ENCODE results near the gene NOL3. TPM values are rescaled to one million over a fixed set of nuclear protein-coding genes. Genes with fewer than 3 reads are reported as not detected.

Gene NOL3
- total RNA-seq, 1 experiment from 2014 or later = 5.6 TPM

DNA sequence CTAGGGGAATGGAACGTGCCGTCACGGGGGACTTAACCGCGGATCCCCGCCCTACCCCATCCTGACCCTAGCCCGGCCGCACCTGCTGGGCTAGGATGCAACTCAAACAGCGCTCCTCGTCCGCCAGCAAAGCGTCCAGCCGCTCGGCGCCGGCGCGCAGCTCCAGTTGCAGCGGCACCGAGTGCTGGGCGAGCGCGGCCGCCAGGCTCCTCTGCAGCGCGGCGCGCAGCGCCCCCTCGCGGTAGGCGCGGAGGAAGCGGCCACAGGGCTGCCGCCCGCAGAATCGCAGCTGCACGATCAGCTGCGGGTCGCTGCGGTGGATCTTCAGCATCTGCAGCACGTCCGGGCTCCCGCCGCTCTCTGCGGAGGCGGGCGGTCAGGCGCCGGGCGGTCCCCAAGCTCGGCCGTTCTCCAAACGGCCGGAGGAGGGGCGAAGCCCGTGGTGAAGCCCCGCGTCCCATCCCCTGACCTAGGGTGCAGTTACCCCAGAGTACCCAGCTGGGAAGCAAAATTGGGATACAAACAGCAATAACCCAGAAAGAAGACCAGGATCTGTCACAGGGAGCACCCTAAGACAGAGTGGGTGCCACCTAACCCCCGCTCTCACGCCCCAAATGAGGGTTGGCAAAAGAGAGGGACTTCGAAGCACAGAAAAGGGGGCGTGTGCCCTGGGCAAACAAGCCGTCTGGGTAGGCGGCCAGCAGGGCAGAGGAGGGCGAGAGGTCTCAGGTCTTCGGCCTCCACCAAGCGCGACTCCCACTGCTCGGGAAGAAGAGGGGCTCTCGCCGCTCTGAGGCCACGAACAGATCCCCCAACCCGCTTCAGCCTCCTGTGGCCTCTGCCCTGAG is 14.8 kb upstream of the NOL3 start:
- Histone ChIP-seq H3K18ac (ENCODE audit: insufficient read length, low read depth, low read length) (no peak overlapping the region), H4K8ac (replicated peaks; ENCODE audit: insufficient read length, low read depth, low read length) (no peak overlapping the region), H3K79me1 (ENCODE audit: insufficient read depth, low read depth, low read length, poor library complexity, severe bottlenecking) (no peaks in the 10 kb centered on the region), H3K27me3 (ENCODE audit: insufficient read depth, low read length) (peaks cover 77% of the 10 kb centered on the region), H3K27ac (ENCODE audit: insufficient read length, low read depth, low read length) (no peak overlapping the region), H4K91ac (ENCODE audit: insufficient read length, low read depth, low read length) (no peak overlapping the region), H3K4me2 (ENCODE audit: insufficient read depth, insufficient read length, low read length) (peak overlapping the region; percentile 51), H3K9ac (ENCODE audit: extremely low read depth, insufficient read length, low read length) (no peak overlapping the region), H3K4me1 (ENCODE audit: insufficient read depth, low read length) (no peaks in the 10 kb centered on the region), H3K9me3 (ENCODE audit: control insufficient read depth, low read depth, low read length) (no peaks in the 10 kb centered on the region), H3K4ac (ENCODE audit: low read depth, low read length) (no peak overlapping the region), H2BK20ac (ENCODE audit: low read depth, low read length, poor library complexity, severe bottlenecking) (no peak overlapping the region), H2BK15ac (ENCODE audit: low read depth, low read length) (no peak overlapping the region), H3K23ac (ENCODE audit: insufficient read length, low read depth, low read length) (no peak overlapping the region), H3K23me2 (ENCODE audit: insufficient read length, low read depth, low read length, poor library complexity, severe bottlenecking) (peaks cover 25% of the 10 kb centered on the region), H3K14ac (ENCODE audit: insufficient read depth, low read length) (no peak overlapping the region), H3K79me2 (ENCODE audit: insufficient read depth, low read length) (no peaks in the 10 kb centered on the region), H2AFZ (ENCODE audit: low read length) (no peak overlapping the region), H2BK12ac (ENCODE audit: insufficient read length, low read depth, low read length) (no peak overlapping the region), H2AK5ac (ENCODE audit: insufficient read length, low read length) (no peak overlapping the region), H2BK5ac (ENCODE audit: insufficient read length, low read length) (no peak overlapping the region), H4K20me1 (ENCODE audit: control insufficient read depth, insufficient read depth, insufficient read length) (no peaks in the 10 kb centered on the region), H3T11ph (ENCODE audit: low read length) (no peak overlapping the region), H4K5ac (ENCODE audit: insufficient read length, low read depth, low read length) (no peak overlapping the region), H2BK120ac (ENCODE audit: low read depth, low read length, poor library complexity, severe bottlenecking) (no peak overlapping the region), H3K56ac (ENCODE audit: insufficient read length, low read depth, low read length) (no peak overlapping the region)
- H3K4me3 Mint-ChIP-seq = peak overlapping the region; percentile 56 to 75
- peaks cover 0 to 7% of the 10 kb centered on the region in 2 experiments; a peak in 3 of 5 replicates for H3K9me3 Mint-ChIP-seq
- H3K36me3 Mint-ChIP-seq (ENCODE audit: insufficient read depth in 1 of 3, low read depth in 3 of 3) = no peaks in the 10 kb centered on the region; a peak in 1 of 7 replicates
- peaks cover 13 to 22% of the 10 kb centered on the region in 2 experiments for H3K4me1 Mint-ChIP-seq
- H3K27ac Mint-ChIP-seq = no peak overlapping the region
- TF ChIP-seq, protein P1, sequence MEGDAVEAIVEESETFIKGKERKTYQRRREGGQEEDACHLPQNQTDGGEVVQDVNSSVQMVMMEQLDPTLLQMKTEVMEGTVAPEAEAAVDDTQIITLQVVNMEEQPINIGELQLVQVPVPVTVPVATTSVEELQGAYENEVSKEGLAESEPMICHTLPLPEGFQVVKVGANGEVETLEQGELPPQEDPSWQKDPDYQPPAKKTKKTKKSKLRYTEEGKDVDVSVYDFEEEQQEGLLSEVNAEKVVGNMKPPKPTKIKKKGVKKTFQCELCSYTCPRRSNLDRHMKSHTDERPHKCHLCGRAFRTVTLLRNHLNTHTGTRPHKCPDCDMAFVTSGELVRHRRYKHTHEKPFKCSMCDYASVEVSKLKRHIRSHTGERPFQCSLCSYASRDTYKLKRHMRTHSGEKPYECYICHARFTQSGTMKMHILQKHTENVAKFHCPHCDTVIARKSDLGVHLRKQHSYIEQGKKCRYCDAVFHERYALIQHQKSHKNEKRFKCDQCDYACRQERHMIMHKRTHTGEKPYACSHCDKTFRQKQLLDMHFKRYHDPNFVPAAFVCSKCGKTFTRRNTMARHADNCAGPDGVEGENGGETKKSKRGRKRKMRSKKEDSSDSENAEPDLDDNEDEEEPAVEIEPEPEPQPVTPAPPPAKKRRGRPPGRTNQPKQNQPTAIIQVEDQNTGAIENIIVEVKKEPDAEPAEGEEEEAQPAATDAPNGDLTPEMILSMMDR (conservative IDR thresholded peaks at IDR 0.05) = peak; percentile 99
- H3K27me3 Mint-ChIP-seq (ENCODE audit: low read depth) = peaks cover 96% of the 10 kb centered on the region
- no CpG with 5 or more reads among the region's 74 CpGs for WGBS (ENCODE audit: extremely low coverage, insufficient read length, low lambda C conversion rate)
- DNase-seq = peak; percentile 85
